Right hindlimb (tissue), 1 donor: ENCODE measurements around the gene GLG1.
"Not testable (repeated sequence)": the region's sequence is repeated elsewhere in the genome, so short reads cannot be mapped to it uniquely, and the experiment has no call there.

Source experiments
- DNase-seq: peaks from one replicate; pipeline ENCODE4 v3.0.0-alpha.2; 2018

Gene GLG1

DNA sequence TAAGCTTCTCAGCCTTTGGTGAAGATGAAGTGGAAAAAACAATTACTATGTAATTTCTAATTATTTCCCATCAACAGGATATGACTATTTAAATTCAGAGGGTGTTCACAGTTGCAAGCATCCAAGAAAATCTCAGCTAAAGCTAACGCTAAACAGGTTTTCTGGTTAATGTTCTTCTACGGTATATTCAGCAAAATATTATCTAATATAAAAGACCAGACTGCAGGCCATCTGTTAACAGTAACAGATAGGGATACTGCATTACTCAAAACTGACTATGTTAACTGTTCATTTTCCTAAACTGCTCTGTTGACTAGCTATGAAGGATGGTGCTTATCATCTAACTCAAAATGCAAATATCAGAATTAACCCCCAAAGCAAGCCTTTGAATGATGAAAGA, 32.8 kb downstream of the GLG1 start:
- DNase-seq = no peak

DNA sequence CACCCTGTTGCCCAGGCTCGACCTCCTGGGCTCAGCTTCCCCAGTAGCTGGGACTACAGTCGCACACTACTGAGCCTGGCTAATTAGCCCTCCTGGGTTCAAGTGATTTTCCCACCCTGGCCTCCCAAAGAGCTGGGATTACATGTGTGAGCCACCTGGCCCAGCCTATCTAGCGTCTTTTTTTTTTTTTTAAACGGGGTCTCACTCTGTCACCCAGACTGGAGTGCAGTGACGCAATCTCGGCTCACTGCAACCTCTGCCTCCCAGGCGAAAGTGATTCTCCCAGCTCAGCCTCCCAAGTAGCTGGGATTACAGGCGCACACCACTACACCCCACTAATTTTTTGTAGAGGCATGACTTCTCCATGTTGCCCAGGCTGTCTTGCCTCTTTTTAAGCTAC, 33.3 kb downstream of the GLG1 start:
- no peak for DNase-seq

DNA sequence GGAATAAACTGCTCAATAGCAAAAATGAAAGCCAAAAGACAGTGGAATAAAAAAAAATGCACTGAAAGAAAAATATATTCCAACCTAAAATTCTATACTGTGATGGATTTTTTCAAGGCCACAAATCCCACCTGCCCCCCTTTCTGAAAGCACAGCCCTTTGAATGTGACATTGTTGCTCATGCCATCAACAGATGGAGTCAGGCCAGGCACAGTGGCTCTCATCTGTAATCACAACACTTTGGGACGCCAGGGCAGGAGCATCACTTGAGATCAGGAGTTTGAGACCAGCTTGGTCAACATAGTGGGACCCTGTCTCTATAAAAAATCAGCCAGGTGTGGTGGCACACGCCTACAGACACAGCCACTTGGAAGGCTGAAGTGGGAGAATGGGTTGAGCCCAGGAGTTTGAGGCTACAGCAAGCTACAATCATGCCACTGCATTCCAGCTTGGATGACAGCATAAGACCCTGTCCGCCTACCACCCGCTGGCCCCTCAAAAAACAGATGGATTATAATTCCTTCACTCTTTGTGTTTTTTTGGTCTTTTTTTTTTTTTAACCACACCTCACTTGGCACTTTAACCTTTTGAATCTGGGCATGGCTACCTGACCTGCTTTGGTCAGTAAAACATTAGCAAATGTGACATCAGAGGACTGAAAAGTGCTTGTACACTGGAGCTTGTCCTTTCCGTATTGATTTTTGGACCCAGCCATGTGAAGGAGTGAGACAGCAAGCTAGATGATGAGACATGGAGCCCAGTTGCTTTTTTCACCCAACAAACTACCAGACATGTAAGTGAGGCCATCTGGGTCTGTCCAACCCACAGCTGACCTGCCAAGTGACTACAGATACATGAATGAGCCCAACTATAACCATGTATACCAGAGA, 36.3 kb downstream of the GLG1 start:
- DNase-seq = no peak

DNA sequence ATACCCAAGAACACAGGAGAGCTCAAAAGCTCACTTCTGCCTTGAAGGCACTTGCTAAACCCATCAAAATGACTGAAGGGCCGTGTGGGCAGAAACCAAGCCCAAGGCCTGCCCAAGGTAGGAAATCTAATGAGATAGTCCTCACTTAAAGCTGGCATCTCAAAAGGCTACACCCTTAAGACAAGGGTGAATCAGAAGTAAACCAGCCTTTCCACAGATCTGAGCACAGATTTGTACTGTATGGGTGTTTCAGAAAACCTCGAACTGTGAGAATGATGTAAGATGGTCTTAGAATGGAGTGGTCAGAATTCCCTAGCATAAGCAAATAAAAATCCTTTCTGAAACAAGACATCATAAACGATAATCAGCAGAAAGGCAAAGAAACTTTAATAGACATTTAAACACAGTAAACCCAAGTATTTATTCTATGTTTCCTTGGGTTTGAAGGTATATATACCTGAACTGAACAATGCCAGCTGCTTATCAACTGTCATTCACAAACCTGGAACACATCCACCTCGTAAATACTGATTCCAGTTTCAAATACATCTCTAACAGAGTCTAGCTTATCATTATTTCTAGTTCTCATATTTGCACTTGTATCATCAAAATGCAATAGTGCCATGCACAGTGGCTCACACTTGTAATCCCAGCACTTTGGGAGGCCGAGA, 37.8 kb downstream of the GLG1 start:
- no peak for DNase-seq

DNA sequence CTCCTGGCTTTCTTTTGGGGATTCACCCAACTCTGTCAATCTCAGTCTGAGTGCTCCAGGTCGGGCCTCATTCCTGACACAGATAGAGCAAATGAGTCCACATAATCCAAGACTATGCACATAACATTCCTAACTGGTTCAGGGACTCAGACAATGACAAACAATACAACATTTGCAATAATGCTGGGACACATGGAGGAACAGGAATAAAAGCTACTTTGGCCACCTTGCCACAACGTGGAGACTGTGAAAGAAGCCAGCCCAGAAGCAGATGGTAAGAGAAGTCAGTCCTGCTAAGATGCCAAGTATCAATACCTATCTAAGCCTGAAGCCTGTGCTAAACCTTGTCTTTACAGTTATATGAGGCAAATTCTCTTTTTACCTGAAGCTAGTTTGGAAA, 39.0 kb downstream of the GLG1 start:
- no peak for DNase-seq

DNA sequence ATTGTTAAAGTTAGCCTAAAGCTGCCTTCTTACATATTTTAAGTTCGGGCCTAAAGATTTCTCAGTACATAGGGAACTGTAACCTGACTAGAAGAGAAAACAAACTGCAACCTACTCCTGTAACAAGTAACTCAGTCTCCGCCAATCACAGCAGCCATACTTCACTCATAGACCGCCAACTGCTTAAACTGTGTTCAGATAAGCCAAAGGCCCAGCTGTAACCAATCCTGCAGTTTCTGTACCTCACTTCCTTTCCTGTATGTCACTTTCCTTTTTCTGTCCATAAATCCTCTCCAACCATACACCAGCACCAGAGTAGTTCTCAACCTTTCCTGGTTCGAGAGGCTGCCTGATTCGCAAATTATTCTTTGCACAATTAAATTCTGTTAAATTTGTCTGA, 41.5 kb downstream of the GLG1 start:
- no peak for DNase-seq

DNA sequence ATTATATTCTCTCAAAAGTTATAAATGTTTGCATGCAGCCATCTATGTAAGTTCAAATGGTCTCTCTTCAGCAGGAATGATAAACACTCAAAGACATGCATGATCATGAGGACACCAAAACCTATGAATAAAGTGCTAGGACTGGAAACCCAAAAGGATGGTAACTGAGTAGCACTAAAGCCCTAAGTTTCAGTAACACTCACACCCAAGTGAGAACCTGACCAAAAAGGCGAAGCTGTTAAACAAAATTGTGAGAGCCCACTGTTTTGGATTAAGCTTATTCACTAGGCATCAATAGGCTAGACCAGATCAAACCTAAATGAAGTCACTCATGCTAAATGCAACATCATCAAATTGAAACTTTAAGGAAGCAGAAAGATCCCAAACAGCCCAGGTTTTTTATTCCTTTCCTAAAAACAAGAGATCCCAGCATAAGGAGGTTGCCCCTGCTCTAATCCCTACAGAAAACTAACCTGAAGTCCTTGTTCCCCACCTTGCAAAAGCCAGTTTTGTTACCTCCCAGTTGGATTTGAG, 42.4 kb downstream of the GLG1 start:
- no peak for DNase-seq

DNA sequence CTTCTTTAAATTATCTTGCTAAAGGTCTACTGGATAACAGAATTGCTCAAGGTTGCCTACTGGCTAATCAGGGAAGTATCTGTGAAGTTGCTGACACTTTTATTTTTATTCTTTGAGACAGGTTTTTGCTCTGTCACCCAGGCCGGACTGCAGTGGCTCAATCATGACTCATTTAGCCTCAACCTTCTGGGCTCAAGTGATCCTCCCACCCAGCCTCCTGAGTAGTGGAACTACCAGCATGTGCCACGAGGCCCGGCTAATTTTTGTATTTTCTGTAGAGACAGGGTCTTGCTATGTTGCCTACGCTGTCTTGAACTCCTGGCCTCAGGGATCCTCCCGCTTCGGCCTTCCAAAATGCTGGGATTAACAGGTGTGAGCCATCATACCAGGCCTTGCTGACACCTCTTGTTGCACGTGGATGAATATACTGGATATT, 43.1 kb downstream of the GLG1 start:
- DNase-seq = no peak

DNA sequence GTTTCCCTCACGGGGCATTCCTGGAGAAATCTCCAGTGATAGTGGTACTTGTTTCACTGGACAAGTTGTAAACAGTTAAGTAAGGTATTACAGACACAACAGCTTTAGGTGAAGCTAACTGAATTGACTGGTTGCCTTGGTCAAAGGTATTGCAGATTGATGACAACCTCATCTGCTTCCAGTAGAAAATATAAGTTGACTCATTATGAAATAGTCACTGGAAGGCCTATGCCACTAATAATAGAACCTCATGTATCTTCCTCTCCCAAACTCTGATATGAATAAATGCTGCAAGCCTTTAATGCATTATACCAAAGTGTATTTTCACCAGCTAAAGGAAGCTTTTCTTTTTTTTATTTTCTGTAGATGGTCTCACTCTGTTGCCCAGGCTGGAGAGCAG, 44.8 kb downstream of the GLG1 start:
- no peak for DNase-seq

DNA sequence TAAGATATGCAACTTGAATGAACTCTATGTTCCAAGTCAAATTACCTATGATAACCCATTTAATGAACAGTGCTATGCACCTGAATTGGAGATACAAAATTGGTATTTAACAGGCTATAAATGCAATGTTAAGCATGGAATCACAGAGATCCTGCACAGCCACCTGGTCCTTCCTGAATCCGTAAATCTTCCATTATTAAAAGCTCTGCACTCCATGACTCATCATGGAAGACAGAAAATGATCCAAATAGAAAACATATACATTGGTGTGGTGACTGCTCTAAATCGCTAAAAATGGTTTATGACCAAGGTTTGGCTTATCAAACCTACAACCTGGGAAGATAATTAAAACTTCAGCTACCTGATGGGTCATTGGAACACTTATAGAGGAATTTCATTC, 45.3 kb downstream of the GLG1 start:
- DNase-seq = no peak

DNA sequence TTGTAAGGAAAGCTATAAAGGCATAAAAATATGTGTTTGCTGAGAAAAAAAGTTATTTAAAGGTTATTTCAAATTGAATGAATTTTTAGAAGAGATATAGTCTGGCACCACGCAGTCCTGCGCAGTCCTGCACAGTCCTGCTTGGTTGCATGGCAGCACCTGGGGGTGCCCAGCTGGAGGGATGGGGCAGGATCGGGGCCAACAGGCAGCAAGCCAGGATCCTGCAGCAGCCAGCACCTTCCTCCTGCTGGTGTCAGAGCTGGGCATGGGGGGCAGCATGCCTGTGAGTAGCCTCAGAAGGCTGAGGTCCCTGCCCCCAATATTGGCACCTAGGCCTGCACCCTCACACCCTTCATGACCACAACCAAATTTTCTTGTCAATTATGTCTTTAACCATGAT, 46.0 kb downstream of the GLG1 start:
- DNase-seq = no peak

DNA sequence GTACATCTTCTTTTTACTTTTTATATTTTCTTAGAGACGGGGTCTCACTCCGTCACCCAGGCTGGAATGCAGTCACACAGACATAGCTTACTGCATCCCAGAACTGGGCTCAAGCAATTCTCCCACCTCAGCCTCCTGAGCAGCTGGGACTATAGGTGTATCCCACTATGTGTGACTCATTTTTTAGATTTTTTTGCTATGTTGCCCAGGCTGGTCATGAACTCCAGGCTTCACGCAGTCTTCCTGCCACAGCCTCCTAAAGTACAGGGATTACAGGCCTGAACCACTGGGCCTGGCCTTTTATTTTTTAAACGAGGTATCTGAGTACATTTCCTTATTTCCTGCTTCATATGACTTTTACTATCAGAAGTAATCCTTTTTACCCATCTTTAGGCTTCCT, 48.0 kb downstream of the GLG1 start:
- no peak for DNase-seq

DNA sequence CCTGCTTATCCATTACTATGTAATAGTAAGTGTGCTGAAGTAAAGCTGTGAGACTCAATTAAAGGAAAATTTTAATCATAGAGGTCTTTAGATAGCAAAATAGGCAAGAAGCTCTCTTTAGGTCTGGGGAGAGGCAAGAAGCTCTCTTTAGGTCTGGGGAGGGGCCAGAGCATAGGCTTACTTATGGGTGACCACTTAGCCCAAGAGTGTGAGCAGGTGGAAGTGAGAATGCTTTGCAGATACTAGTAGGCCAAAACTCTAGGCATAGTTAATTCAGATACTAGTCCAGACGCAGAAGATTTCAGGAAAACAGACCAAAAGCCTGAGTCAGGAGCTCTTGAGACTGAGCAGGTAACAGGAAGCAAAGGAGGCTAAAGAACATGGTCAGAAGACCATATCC, 49.6 kb downstream of the GLG1 start:
- no peak for DNase-seq

DNA sequence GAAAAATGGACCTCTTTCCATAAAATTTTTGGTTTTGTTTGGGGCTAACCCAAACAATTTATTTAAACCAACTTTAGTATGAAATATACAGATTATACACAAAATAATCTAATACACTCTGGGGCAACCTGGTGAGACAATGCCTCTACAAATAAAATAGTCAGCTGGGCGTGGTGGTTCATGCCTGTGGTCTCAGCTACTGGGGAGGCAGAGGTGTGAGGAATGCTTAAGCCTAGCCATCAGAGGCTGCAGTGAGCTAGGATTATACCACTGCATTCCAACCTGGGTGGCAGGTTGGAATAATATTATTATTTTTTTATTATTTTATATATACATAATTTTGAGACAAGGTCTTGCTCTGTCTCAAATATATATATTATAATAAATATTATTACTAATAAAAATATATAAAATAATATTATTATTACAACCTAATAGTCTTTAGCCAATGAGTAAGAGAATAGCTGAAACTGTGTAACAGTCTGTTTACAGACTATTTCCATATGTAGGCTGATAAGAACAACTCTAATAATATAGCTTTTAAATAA, 50.5 kb downstream of the GLG1 start:
- DNase-seq = no peak

DNA sequence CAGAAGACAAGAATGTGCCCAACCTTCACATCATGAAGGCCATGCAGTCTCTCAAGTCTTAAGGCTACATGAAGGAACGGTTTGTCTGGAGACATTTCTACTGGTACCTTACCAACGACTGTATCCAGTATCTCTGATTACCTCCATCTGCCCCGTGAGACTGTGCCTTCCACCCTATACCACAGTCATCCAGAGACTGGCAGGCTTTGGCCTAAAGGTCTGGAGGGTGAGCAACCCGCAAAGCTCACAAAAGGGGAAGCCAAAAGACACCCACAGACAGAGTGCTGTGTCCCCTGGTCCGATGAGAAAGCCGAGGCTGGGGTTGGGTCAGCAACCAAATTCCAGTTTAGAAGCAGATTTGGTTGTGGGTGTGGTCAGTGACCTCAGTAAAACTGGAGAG, 54.6 kb downstream of the GLG1 start:
- DNase-seq = not testable (repeated sequence)

DNA sequence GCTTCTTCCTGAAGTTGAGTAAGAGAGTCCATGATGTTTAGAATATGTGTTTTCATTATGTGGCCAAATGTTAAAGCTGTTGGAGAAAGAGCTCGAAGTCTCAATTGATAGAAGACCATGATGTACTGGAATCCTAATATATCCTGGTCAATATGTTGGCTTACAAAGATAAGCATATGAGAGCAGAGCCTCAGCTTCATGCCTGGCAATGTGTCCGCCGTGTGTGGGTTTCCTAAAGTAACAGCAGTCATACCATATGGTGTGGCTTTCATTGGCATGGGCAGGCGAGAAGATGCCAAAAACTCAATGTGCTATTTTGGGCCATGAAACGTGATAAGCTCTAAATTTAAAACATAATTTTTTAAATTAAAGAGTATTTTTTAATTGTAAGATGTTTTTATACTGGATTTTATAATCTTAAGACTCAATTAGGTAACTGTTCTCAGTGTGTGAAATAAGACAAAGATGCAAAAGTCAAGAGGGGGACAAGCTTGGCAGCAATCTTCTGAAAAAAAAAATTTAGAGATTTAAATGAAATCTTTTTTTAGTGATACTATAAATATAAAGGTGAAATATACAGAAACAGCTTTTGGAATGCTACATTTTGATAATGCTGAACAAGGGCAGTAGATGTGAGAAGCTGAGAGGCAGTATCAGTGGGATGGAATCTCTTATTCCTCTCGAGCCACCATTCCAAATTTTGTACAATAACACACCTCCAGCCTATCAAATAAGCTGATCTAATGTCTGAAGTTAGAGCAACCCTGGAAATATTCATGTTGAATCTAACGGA, 56.5 kb downstream of the GLG1 start:
- not testable (repeated sequence) for DNase-seq

DNA sequence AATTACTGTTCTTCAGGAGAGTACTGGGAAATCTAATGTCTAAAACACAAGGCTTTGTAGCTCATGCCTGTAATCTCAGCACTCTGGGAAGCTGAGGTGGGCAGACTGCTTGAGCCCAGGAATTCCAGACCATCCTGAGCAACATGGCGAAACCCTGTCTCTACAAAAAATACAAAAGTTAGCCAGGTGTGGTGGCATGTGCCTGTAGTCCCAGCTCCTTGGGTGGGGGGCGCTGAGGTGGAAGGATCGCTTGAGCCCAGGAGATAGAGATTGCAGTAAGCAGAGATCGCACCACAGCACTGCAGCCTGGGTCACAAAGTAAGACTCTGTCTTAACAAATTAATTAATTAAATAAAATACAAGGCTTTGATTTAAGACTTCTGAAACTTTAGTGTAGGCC, 60.8 kb downstream of the GLG1 start:
- DNase-seq = not testable (repeated sequence)

DNA sequence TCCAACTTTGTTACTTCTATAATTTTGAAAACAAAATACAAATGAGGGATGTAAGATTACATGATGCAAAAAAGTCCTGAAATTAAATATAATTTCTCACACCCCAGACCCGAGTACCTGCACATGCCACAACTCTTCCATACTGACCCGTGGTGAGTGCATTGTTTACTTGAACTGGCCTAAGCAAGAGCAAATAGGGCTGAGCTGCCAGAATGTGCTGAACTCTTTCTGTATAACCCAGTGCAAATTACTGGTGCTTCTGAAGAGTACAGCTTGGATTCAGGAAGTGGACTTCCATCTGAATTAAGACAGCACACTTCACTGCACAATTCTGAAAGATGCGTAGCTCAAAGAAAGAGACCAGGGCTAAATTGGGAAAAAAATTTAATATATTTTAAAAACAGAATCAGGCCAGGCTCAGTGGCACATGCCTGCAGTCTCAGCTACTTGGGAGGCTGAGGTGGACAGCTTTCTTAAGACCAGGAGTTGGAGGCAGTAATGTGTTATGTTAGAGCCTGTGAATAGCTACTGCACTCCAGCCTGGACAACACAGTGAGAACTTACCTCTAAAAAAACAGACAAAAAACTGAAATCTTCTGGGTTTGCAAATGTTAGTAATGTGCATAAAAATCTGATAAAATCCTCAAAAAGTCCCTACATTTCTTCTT, 63.9 kb downstream of the GLG1 start:
- not testable (repeated sequence) for DNase-seq

DNA sequence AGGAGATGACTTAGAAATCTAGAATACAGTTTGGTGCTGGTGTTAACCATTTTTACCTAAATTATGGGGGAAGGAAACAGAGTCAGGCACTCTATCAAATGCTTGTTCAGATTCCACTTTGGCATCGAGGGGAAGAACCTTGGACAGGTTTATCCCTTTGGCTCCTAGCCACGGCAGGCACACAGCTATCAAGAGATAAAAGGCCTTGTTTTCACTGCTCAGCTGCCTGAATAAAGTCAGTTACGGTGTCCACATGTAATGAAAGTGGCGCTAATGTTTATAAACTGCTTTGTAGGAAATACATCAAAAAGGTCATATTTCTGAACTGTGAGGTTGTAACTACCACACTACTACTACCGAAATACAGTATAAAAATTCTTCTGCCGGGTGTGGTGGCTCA, 66.3 kb downstream of the GLG1 start:
- not testable (repeated sequence) for DNase-seq

DNA sequence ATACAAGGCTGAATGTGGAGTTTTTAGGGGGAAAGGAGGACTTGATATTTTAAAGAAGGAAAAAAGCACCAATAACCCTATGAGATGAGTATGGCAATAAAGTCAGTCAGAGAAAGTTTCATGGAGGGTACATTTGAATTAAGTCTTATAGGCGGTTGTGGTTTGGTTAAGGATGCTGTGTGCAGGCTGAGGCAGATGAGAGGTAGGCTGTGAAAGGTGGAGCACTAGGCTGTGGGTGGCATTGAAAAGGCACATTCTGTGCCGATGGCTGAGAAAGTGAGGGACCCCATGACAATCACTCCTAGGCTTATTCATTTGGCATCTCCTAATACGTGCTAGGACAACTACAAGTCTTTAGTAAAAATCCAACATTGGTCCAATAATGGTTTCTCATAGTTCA, 68.1 kb downstream of the GLG1 start:
- not testable (repeated sequence) for DNase-seq

DNA sequence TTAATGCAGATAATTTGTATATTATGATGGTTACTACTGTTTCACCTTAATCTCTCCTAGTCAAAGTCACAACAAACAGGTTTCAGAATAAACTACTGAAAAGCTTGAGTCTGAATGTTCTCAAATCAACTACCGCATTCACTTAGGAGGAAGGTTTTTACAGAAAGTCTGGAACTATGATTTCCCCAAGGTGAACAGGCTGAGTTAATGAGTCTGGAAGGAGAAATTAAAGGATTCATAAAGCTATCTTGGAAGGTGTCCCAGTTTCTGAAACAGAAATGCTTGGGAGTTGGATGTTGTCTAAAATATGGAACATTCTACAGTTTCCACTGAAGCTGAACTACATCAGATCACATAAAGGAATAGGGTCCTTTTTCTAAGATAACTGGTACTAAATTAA, 69.2 kb downstream of the GLG1 start:
- DNase-seq = not testable (repeated sequence)

DNA sequence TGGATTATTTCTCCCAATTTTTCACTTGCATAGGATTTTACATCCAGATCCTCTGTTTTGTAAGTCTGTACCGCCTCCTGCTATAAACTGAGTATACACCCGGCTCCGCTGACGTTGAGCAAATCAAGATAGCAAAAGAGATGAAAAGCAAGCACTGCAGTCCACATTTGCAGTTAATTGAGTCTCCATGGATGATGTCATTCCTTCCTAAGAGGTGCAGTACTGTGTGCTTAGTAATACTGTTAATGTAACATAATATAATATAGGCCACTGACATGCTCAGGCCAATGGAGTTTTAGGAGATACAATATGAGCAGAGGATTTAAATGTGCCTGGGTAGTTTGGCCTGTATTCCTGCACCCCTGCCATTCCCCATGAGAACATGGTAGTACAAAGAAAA, 72.3 kb downstream of the GLG1 start:
- not testable (repeated sequence) for DNase-seq
